ENCODE data around the gene SLC17A9.

DNA sequence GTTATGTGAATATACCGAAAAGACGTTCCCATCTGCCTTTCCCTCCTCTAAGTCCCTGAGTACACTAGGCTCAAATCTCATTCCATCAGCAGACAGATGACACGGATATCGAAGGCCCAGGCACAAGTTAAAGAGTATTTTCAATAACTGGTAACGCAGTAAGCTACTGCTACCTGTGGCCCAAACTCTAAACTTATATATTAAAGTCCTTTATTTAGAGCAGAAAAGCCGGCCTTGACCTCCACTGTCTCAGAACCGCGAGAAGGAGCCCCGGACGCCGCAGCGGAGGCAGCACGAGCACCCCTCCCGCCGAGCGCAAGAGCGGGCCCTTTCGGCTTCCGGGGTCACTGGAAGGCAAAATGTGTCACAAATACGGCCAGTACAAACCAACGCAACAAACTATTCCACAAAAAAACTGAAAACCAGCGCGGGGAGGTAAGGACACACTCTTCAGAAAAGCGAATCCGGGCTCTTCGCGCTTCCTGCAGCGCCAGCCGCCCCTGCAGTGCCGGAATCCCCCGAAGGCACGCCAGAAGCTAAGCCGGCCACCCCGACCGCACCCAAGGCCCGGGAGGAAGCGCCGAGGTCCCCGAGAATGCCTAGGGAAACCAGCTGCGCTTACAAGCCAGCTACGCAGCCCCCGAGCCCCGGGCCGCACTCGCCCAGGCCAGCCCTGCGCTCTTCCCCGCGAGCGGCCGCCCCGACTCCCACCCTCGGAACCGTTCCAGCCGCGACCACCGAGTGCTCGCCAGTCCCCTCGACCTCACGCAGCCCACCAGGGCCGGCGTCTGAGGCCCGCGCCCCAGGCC, 26.9 kb upstream of the SLC17A9 start:
- TF ChIP-seq, protein P1, sequence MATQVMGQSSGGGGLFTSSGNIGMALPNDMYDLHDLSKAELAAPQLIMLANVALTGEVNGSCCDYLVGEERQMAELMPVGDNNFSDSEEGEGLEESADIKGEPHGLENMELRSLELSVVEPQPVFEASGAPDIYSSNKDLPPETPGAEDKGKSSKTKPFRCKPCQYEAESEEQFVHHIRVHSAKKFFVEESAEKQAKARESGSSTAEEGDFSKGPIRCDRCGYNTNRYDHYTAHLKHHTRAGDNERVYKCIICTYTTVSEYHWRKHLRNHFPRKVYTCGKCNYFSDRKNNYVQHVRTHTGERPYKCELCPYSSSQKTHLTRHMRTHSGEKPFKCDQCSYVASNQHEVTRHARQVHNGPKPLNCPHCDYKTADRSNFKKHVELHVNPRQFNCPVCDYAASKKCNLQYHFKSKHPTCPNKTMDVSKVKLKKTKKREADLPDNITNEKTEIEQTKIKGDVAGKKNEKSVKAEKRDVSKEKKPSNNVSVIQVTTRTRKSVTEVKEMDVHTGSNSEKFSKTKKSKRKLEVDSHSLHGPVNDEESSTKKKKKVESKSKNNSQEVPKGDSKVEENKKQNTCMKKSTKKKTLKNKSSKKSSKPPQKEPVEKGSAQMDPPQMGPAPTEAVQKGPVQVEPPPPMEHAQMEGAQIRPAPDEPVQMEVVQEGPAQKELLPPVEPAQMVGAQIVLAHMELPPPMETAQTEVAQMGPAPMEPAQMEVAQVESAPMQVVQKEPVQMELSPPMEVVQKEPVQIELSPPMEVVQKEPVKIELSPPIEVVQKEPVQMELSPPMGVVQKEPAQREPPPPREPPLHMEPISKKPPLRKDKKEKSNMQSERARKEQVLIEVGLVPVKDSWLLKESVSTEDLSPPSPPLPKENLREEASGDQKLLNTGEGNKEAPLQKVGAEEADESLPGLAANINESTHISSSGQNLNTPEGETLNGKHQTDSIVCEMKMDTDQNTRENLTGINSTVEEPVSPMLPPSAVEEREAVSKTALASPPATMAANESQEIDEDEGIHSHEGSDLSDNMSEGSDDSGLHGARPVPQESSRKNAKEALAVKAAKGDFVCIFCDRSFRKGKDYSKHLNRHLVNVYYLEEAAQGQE (IDR thresholded peaks at IDR 0.05; ENCODE audit: insufficient read depth in 1 of 2, low read depth in 2 of 2, low read length in 1 of 2): no peak
- TF ChIP-seq, protein P2, sequence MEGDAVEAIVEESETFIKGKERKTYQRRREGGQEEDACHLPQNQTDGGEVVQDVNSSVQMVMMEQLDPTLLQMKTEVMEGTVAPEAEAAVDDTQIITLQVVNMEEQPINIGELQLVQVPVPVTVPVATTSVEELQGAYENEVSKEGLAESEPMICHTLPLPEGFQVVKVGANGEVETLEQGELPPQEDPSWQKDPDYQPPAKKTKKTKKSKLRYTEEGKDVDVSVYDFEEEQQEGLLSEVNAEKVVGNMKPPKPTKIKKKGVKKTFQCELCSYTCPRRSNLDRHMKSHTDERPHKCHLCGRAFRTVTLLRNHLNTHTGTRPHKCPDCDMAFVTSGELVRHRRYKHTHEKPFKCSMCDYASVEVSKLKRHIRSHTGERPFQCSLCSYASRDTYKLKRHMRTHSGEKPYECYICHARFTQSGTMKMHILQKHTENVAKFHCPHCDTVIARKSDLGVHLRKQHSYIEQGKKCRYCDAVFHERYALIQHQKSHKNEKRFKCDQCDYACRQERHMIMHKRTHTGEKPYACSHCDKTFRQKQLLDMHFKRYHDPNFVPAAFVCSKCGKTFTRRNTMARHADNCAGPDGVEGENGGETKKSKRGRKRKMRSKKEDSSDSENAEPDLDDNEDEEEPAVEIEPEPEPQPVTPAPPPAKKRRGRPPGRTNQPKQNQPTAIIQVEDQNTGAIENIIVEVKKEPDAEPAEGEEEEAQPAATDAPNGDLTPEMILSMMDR (IDR thresholded peaks at IDR 0.05): no peak
- TF ChIP-seq TCF7L2 (IDR thresholded peaks at IDR 0.05; ENCODE audit: low read depth, low read length): no peak
- no peak for TF ChIP-seq POLR2AphosphoS5 (IDR thresholded peaks at IDR 0.05; ENCODE audit: low read depth, low read length)

Data from Panc1 (cell line).